Tibial artery (tissue), 4 donors: ENCODE results near the gene CACNG4.

Experiments
- DNase-seq, 2 donors: peaks; one replicate each; pipeline ENCODE4 v3.0.0-alpha.2; 2019
- H3K27ac ChIP-seq, 2 donors: fragments of 200-600 bp; sonication (generic) in 1 of 2; 1 replicate in 1 of 2; 2 replicates in 1 of 2; pipeline ENCODE4 v1.5.1; 2018 to 2019; ENCODE audit warnings: mild to moderate bottlenecking in 1 of 2
- H3K27me3 ChIP-seq, 2 donors: fragments of 200-600 bp; sonication (generic) in 1 of 2; one replicate each; pipeline versions ENCODE4 v1.5.1 to v1.6.0; 2016 to 2019
- H3K36me3 ChIP-seq, 3 donors: fragments of 200-600 bp; sonication (generic) in 2 of 3; one replicate each; pipeline ENCODE4 v1.5.1; 2016 to 2019; ENCODE audit warnings: mild to moderate bottlenecking in 2 of 3
- H3K4me1 ChIP-seq, 4 donors: fragments of 200-600 bp; sonication (generic) in 2 of 4; 1 replicate in 3 of 4; 2 replicates in 1 of 4; pipeline ENCODE4 v1.5.1; 2016 to 2019
- H3K4me3 ChIP-seq, 2 donors: fragments of 200-600 bp; sonication (generic) in 1 of 2; 1 replicate in 1 of 2; 2 replicates in 1 of 2; pipeline ENCODE4 v1.5.1; 2018 to 2019; ENCODE audit warnings: mild to moderate bottlenecking in 2 of 2
- H3K9me3 ChIP-seq, 3 donors: fragments of 200-600 bp; sonication (generic) in 1 of 3; one replicate each; pipeline ENCODE4 v1.5.1; 2016 to 2019
- CTCF ChIP-seq, 2 experiments: fragments of 200-600 bp in 1 of 2; fragments of 450-650 bp in 1 of 2; IDR thresholded peaks; one replicate each; pipeline ENCODE4 v1.5.1; 2017 to 2019; ENCODE audit warnings: antibody characterized with exemption in 2 of 2, mild to moderate bottlenecking in 1 of 2, moderate library complexity in 1 of 2
- intact Hi-C: fragments of 100-400 bp; cut with DNase I; formaldehyde crosslinking; loops from one replicate; pipeline ENCODE4 v1.15.0; 2023; ENCODE audit warnings: low total_unique reads

CACNG4 gene

GRCh38 chr17:67056746-67057490 is 92.4 kb downstream of the CACNG4 start:
- H3K27me3 ChIP-seq: no peaks in the 10 kb centered on the region
- DNase-seq: no peak
- H3K36me3 ChIP-seq: no peaks in the 10 kb centered on the region
- no peaks in the 10 kb centered on the region for H3K9me3 ChIP-seq
- no peaks in the 10 kb centered on the region for H3K4me1 ChIP-seq
- TF ChIP-seq CTCF (IDR thresholded peaks at IDR 0.05): no peak
- intact Hi-C loops: loop anchor here (10.0 kb wide), 1 partner anchor 62 kb away; no protein-coding TSS in a partner anchor
- no peak overlapping the region for H3K27ac ChIP-seq
- no peak overlapping the region for H3K4me3 ChIP-seq

- no peaks in the 10 kb centered on the region for H3K9me3 ChIP-seq
- TF ChIP-seq CTCF (IDR thresholded peaks at IDR 0.05): no peak
- H3K27ac ChIP-seq: no peak overlapping the region
Observed at GRCh38 chr17:67058036-67058435, 93.5 kb downstream of the CACNG4 start.

GRCh38 chr17:67059372-67059771 is 94.9 kb downstream of the CACNG4 start:
- Histone ChIP-seq H3K4me3 (no peak overlapping the region), H3K36me3 (no peaks in the 10 kb centered on the region), H3K4me1 (no peaks in the 10 kb centered on the region), H3K27ac (no peak overlapping the region), H3K27me3 (no peaks in the 10 kb centered on the region), H3K9me3 (no peaks in the 10 kb centered on the region)
- intact Hi-C loops: loop anchor here (10.0 kb wide), 1 partner anchor 65 kb away; no protein-coding TSS in a partner anchor
- DNase-seq: no peak
- TF ChIP-seq CTCF (IDR thresholded peaks at IDR 0.05): no peak

More at GRCh38 chr17:67058036-67058435, 93.5 kb downstream of the CACNG4 start:
- H3K27me3 ChIP-seq: no peaks in the 10 kb centered on the region
- H3K36me3 ChIP-seq: no peaks in the 10 kb centered on the region
- no peak overlapping the region for H3K4me3 ChIP-seq
- DNase-seq: no peak
- H3K4me1 ChIP-seq: no peaks in the 10 kb centered on the region
- intact Hi-C loops: loop anchor here (10.0 kb wide), 1 partner anchor 63 kb away; no protein-coding TSS in a partner anchor

DNA sequence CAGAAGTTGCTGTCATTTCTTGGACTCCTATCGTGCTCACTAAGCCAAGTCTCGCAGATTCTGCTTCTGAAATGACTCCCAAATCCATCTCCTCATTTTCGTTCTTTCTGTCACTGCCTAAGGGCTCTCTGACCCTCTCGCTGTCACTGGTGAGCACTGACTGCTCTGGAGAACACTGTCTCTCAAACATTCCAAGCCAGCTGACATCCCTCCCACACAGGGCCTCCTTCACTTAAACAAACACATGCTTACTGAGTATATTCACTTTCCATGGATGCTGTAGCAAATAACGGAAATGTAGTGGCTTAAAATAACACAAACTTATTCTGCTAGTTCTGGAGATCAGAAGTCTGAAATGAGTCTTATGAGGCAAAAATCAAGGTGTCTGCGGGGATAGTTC is 98.6 kb downstream of the CACNG4 start:
- intact Hi-C loops: no loop called here
- H3K4me3 ChIP-seq: no peak overlapping the region
- no peaks in the 10 kb centered on the region for H3K4me1 ChIP-seq
- no peaks in the 10 kb centered on the region for H3K27me3 ChIP-seq
- TF ChIP-seq CTCF (IDR thresholded peaks at IDR 0.05): no peak
- H3K9me3 ChIP-seq: no peaks in the 10 kb centered on the region
- no peaks in the 10 kb centered on the region for H3K36me3 ChIP-seq
- no peak for DNase-seq
- H3K27ac ChIP-seq: no peak overlapping the region

DNA sequence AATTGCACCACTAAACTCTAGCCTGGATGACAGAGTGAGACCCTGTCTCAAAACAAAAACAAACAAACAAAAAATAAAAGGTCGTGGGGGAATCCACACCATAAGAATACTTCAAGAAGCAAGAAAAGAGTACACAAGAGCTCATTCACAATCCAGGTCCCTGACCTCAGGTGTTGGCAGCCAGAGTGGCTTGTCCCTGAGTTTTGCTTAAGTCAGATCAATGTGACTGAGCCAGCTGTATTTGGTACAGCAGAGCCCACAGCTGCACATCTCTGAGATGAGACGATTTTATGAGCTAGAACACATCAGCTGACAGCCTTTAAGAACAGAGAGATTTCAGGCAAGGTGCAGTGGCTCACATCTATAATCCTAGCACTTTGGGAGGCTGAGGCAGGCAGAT is 102.2 kb downstream of the CACNG4 start:
- TF ChIP-seq CTCF (IDR thresholded peaks at IDR 0.05): no peak
- peaks cover 0 to under 1% (median 0%) of the 10 kb centered on the region in 3 donors for H3K36me3 ChIP-seq
- intact Hi-C loops: no loop called here
- H3K4me1 ChIP-seq: no peaks in the 10 kb centered on the region
- no peaks in the 10 kb centered on the region for H3K27me3 ChIP-seq
- no peak overlapping the region for H3K27ac ChIP-seq
- H3K9me3 ChIP-seq: no peaks in the 10 kb centered on the region
- no peak overlapping the region for H3K4me3 ChIP-seq
- DNase-seq: no peak
